Fibroblast of lung (primary cell): ENCODE results near the gene ROBO2.

Experiments
- EZH2 ChIP-seq: IDR thresholded peaks from 2 replicates; pipeline ENCODE4 v1.5.1; 2012; ENCODE audit warnings: low read length, control low read depth, mild to moderate bottlenecking; ENCODE audit errors: missing control alignments
- TF ChIP-seq, protein P1 (sequence below), 2 donors: IDR thresholded peaks in 1 of 2; conservative IDR thresholded peaks in 1 of 2; 1 replicate in 1 of 2; 2 replicates in 1 of 2; pipeline ENCODE4 v1.5.1; 2011 to 2012; ENCODE audit warnings: low read length in 2 of 2, control low read depth in 1 of 2, inconsistent platforms in 1 of 2, low read depth in 1 of 2, mild to moderate bottlenecking in 1 of 2

DNA sequence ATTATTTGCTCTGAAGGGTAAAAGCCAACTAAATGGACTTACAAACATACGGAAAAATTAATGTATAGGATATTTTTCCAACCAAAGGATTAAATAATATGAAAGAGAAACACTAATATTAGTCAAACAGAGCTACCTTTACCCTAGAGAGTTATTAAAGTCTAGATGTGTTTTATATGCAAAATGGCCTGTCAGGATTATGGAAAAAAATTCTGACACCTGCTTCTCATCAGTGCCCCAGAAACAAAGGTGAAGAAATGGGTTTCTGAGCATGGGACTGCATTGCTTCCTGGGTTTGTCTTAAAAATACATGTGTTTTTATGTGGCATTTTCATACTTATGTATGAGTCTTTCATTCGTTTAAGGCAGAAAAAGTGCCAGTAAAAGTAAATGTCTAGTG is 148.3 kb downstream of the ROBO2 start:
- no peak for TF ChIP-seq EZH2
- TF ChIP-seq, protein P1, sequence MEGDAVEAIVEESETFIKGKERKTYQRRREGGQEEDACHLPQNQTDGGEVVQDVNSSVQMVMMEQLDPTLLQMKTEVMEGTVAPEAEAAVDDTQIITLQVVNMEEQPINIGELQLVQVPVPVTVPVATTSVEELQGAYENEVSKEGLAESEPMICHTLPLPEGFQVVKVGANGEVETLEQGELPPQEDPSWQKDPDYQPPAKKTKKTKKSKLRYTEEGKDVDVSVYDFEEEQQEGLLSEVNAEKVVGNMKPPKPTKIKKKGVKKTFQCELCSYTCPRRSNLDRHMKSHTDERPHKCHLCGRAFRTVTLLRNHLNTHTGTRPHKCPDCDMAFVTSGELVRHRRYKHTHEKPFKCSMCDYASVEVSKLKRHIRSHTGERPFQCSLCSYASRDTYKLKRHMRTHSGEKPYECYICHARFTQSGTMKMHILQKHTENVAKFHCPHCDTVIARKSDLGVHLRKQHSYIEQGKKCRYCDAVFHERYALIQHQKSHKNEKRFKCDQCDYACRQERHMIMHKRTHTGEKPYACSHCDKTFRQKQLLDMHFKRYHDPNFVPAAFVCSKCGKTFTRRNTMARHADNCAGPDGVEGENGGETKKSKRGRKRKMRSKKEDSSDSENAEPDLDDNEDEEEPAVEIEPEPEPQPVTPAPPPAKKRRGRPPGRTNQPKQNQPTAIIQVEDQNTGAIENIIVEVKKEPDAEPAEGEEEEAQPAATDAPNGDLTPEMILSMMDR (conservative IDR thresholded peaks at IDR 0.05 in 1 of 2, IDR thresholded peaks at IDR 0.05 in 1 of 2; ENCODE audit: low read depth in 1 of 2, low read length in 2 of 2): no peak
